Sciatic nerve (tissue), 2 donors: ENCODE measurements around the gene ROBO2. TPM values are rescaled to one million over a fixed set of nuclear protein-coding genes. Genes with fewer than 3 reads are reported as not detected.

ENCODE experiments used
- ATAC-seq: fragments of 200-7000 bp; cut with Tn5 transposase; one replicate; pipeline ENCODE4 v1.9.1; 2020; ENCODE audit warnings: mild to moderate bottlenecking, moderate library complexity
- DNase-seq: peaks from one replicate; pipeline ENCODE4 v3.0.0-alpha.2; 2020; ENCODE audit warnings: low spot score
- intact Hi-C: fragments of 100-400 bp; cut with DNase I; formaldehyde crosslinking; loops from one replicate; pipeline ENCODE4 v1.14.2; 2022
- total RNA-seq: library from RNA; stranded (reverse); fragmentation: NEBNext Ultra II Directional; extraction: Animal tissue kit (Norgen Biotek cat#: 25700); gene quantifications from one replicate; pipeline ENCODE4 v1.2.1, GENCODE V29; 2021
- donor health status: DM: no; HTN: no; CAD: no.
- donor health status: DM: no; HTN: no; CAD: no.

The ROBO2 gene
- total RNA-seq, 1 donor from 2014 or later: 1.6 TPM

GRCh38 chr3:77096145-77096544 is 56.2 kb downstream of the ROBO2 start:
- intact Hi-C loops: no loop called here
- ATAC-seq (no peak), DNase-seq (no peak)

GRCh38 chr3:77096966-77097890 is 57.3 kb downstream of the ROBO2 start:
- intact Hi-C loops: no loop called here
- ATAC-seq (no peak), DNase-seq (no peak)

GRCh38 chr3:77102951-77103769 is 63.3 kb downstream of the ROBO2 start:
- ATAC-seq (no peak), DNase-seq (no peak)
- intact Hi-C loops: no loop called here

- intact Hi-C loops: no loop called here
- DNase-seq (no peak), ATAC-seq (no peak)
Observed at GRCh38 chr3:77122652-77123051, 82.8 kb downstream of the ROBO2 start.

GRCh38 chr3:77125966-77126365 is 86.1 kb downstream of the ROBO2 start:
- ATAC-seq: no peak
- intact Hi-C loops: no loop called here
- no peak for DNase-seq

GRCh38 chr3:77134769-77135168 is 94.9 kb downstream of the ROBO2 start:
- DNase-seq (no peak), ATAC-seq (no peak)
- intact Hi-C loops: no loop called here

- no peak for ATAC-seq
- DNase-seq: no peak
- intact Hi-C loops: no loop called here
Observed at GRCh38 chr3:77137559-77137958, 97.7 kb downstream of the ROBO2 start.

GRCh38 chr3:77139624-77140023 is 99.7 kb downstream of the ROBO2 start:
- DNase-seq (no peak), ATAC-seq (no peak)
- intact Hi-C loops: no loop called here

GRCh38 chr3:77141423-77141822 is 101.5 kb downstream of the ROBO2 start:
- intact Hi-C loops: no loop called here
- no peak for DNase-seq
- ATAC-seq: no peak

- intact Hi-C loops: no loop called here
Observed at GRCh38 chr3:77142578-77142977, 102.7 kb downstream of the ROBO2 start.

GRCh38 chr3:77146004-77146403 is 106.1 kb downstream of the ROBO2 start:
- ATAC-seq (no peak), DNase-seq (no peak)
- intact Hi-C loops: no loop called here

More at GRCh38 chr3:77142578-77142977, 102.7 kb downstream of the ROBO2 start:
- DNase-seq (no peak), ATAC-seq (no peak)

GRCh38 chr3:77147836-77148578 is 108.1 kb downstream of the ROBO2 start:
- ATAC-seq: no peak
- no peak for DNase-seq
- intact Hi-C loops: no loop called here

- no peak for ATAC-seq
- no peak for DNase-seq
- intact Hi-C loops: no loop called here
Observed at GRCh38 chr3:77149382-77149781, 109.5 kb downstream of the ROBO2 start.

GRCh38 chr3:77150028-77150427 is 110.1 kb downstream of the ROBO2 start:
- ATAC-seq (no peak), DNase-seq (no peak)

GRCh38 chr3:77150759-77151158 is 110.9 kb downstream of the ROBO2 start:
- no peak for ATAC-seq
- DNase-seq: no peak
- intact Hi-C loops: no loop called here

More at GRCh38 chr3:77150028-77150427, 110.1 kb downstream of the ROBO2 start:
- intact Hi-C loops: no loop called here

- ATAC-seq: no peak
- intact Hi-C loops: no loop called here
Observed at GRCh38 chr3:77158730-77159581, 119.1 kb downstream of the ROBO2 start.

GRCh38 chr3:77160931-77161497 is 121.1 kb downstream of the ROBO2 start:
- DNase-seq (no peak), ATAC-seq (no peak)
- intact Hi-C loops: no loop called here

More at GRCh38 chr3:77158730-77159581, 119.1 kb downstream of the ROBO2 start:
- no peak for DNase-seq

GRCh38 chr3:77169823-77170222 is 129.9 kb downstream of the ROBO2 start:
- intact Hi-C loops: no loop called here
- ATAC-seq (no peak), DNase-seq (no peak)
